GM23248 (cell line): Measurements from ENCODE around the gene TRPC4AP. TPM values are rescaled to one million over a fixed set of nuclear protein-coding genes. Genes with fewer than 3 reads are reported as not detected.

Experiments
- DNase-seq: peaks from one replicate; pipeline ENCODE4 v3.0.0-alpha.2; 2015
- H2AFZ ChIP-seq: fragments of 200-600 bp; sonication (generic); 2 replicates; pipeline ENCODE4 v1.6.1; 2016; ENCODE audit warnings: antibody characterized with exemption
- H3F3A ChIP-seq: fragments of 200-600 bp; sonication (generic); 2 replicates; pipeline ENCODE4 v1.6.1; 2016; ENCODE audit warnings: mild to moderate bottlenecking, antibody characterized with exemption, mixed run types; ENCODE audit not compliant: insufficient read depth
- H3K27ac ChIP-seq: fragments of 200-600 bp; sonication (generic); 2 replicates; pipeline ENCODE4 v1.5.1; 2016; ENCODE audit warnings: mild to moderate bottlenecking
- H3K27me3 ChIP-seq: fragments of 200-600 bp; sonication (generic); replicated peaks from 2 replicates; pipeline ENCODE4 v1.6.1; 2016; ENCODE audit warnings: mild to moderate bottlenecking; ENCODE audit not compliant: insufficient read depth
- H3K36me3 ChIP-seq: fragments of 200-600 bp; sonication (generic); 2 replicates; pipeline ENCODE4 v1.6.1; 2016; ENCODE audit warnings: low read depth, mild to moderate bottlenecking
- H3K4me1 ChIP-seq: fragments of 200-600 bp; sonication (generic); 2 replicates; pipeline ENCODE4 v1.6.1; 2016; ENCODE audit warnings: mild to moderate bottlenecking; ENCODE audit not compliant: insufficient read depth
- H3K4me2 ChIP-seq: fragments of 200-600 bp; sonication (generic); one replicate; pipeline ENCODE4 v1.6.1; 2016; ENCODE audit warnings: mild to moderate bottlenecking; ENCODE audit not compliant: unreplicated experiment
- H3K4me3 ChIP-seq: fragments of 200-600 bp; sonication (generic); 2 replicates; pipeline ENCODE4 v1.5.1; 2016; ENCODE audit warnings: mild to moderate bottlenecking
- H3K79me2 ChIP-seq: fragments of 200-600 bp; sonication (generic); 2 replicates; pipeline ENCODE4 v1.6.1; 2016; ENCODE audit warnings: mild to moderate bottlenecking; ENCODE audit not compliant: insufficient read depth
- H3K9ac ChIP-seq: fragments of 200-600 bp; sonication (generic); 2 replicates; pipeline ENCODE4 v1.6.1; 2016; ENCODE audit warnings: mild to moderate bottlenecking
- H3K9me2 ChIP-seq: fragments of 200-600 bp; sonication (generic); 2 replicates; pipeline ENCODE4 v1.6.1; 2016; ENCODE audit warnings: mixed run types, mild to moderate bottlenecking, moderate library complexity; ENCODE audit not compliant: insufficient read depth
- H3K9me3 ChIP-seq: fragments of 200-600 bp; sonication (generic); one replicate; pipeline ENCODE4 v1.6.1; 2017; ENCODE audit warnings: low read depth
- H4K20me1 ChIP-seq: fragments of 200-600 bp; sonication (generic); 2 replicates; pipeline ENCODE4 v1.6.0; 2016; ENCODE audit not compliant: insufficient read depth
- EZH2 ChIP-seq: fragments of 200-600 bp; sonication (generic); IDR thresholded peaks from 2 replicates; pipeline ENCODE4 v1.6.1; 2018; ENCODE audit warnings: antibody characterized with exemption, mild to moderate bottlenecking; ENCODE audit not compliant: insufficient read depth, poor library complexity, severe bottlenecking
- EZH2phosphoT487 ChIP-seq: fragments of 200-600 bp; sonication (generic); IDR thresholded peaks from 2 replicates; pipeline ENCODE4 v1.6.1; 2018; ENCODE audit warnings: antibody characterized with exemption, moderate library complexity, mild to moderate bottlenecking, low read depth; ENCODE audit not compliant: insufficient read depth
- WGBS, 2 experiments: methylation state at CpG; one replicate each; pipeline ENCODE4 v1.1.6; 2015 to 2017; ENCODE audit warnings: low lambda C conversion rate in 2 of 2, low coverage in 1 of 2; ENCODE audit errors: missing lambda C conversion rate in 2 of 2; 5-methylcytosine and 5-hydroxymethylcytosine counted together
- in situ Hi-C: fragments of 300-500 bp; cut with MboI; formaldehyde crosslinking; loops from 2 replicates; pipeline ENCODE4 v1.15.0; 2020
- polyA plus RNA-seq: library from polyadenylated mRNA; unstranded; fragments of >200 nt; fragmentation: Nextera tagmentation; extraction: Ambion mirVana; gene quantifications from 2 replicates; pipeline ENCODE4 v1.2.1, GENCODE V29; 2016
- total RNA-seq: library from RNA; depleted of rRNA; stranded (reverse); fragments of >200 nt; shearing (Covaris generic); gene quantifications from 2 replicates; pipeline ENCODE4 v1.2.3, GENCODE V29; 2014

The TRPC4AP gene
- total and polyA plus RNA-seq, 2 experiments from 2014 or later: 63.4 to 92.7 TPM

- Histone ChIP-seq H3K36me3 (peaks cover 51% of the 10 kb centered on the region), H3K27me3 (no peaks in the 10 kb centered on the region), H3K4me1 (peaks cover 12% of the 10 kb centered on the region; the same call in 1 of the 2 replicates), H3K4me2 (no peak overlapping the region), H3K9ac (no peak overlapping the region), H4K20me1 (peaks cover 4% of the 10 kb centered on the region; the same call in 1 of the 2 replicates), H3F3A (peaks cover 19% of the 10 kb centered on the region), H2AFZ (no peak overlapping the region), H3K4me3 (no peak overlapping the region), H3K9me3 (no peaks in the 10 kb centered on the region), H3K27ac (no peak overlapping the region), H3K9me2 (no peaks in the 10 kb centered on the region), H3K79me2 (peaks cover 47% of the 10 kb centered on the region)
- TF ChIP-seq EZH2phosphoT487 (no peak), EZH2 (no peak)
- in situ Hi-C loops: no loop called here
- no peak for DNase-seq
- 88 to 89% methylated on average over 13 of the region's 13 CpGs for WGBS, 2 experiments
Observed at GRCh38 chr20:35013421-35014411, 78.9 kb downstream of the TRPC4AP start.

DNA sequence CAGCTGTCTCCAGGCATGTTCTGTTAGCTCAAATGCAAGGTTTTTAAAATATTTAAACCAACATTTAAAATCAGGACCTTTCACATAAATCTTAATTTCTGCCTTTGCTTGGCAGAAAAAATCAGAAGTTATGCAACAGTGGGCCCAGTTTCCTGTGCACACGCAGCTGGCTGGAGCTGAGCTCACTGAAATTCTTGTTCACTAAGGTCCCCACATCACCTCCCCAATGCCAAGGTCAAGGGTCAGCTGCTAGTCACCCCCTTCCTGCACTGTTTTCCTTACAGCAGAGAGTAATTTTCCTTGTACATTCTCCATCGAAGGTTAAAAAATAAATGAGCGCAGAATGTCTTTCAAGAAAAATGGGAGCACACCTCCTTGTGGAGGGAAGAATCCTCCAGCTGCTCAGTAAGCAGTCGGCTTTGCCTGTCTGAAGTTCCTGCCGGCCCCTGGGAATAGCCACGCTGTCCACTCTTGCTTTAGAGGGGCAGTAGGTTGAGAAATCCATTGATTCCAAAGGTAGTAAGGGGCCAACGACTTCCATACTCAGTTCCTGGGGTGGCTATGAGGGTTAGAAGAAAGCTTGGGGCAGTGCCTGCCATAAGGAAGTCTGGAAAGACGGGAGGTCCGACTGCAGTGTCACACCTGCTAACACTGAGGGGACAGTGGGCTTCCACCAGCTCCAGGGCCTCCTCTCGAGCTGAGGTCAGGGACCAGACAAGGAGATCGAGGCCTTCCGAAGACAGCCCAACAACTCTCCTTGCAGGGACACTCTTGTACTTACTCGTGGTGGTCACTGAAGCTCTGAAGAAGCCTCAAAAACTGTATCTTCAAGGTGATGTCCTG lies 80.2 kb downstream of the TRPC4AP start:
- WGBS, 2 experiments: 80% methylated on average over 13 of the region's 13 CpGs
- Histone ChIP-seq H4K20me1 (peaks cover 3% of the 10 kb centered on the region; the same call in 1 of the 2 replicates), H3K27me3 (no peaks in the 10 kb centered on the region), H2AFZ (no peak overlapping the region), H3K27ac (no peak overlapping the region), H3K9me2 (no peaks in the 10 kb centered on the region), H3F3A (peaks cover 9% of the 10 kb centered on the region), H3K4me1 (peaks cover 1% of the 10 kb centered on the region; the same call in 1 of the 2 replicates), H3K9me3 (no peaks in the 10 kb centered on the region), H3K79me2 (peaks cover 44% of the 10 kb centered on the region), H3K4me2 (no peak overlapping the region), H3K4me3 (no peak overlapping the region), H3K9ac (no peak overlapping the region), H3K36me3 (peaks cover 61% of the 10 kb centered on the region)
- DNase-seq: no peak
- in situ Hi-C loops: no loop called here
- TF ChIP-seq EZH2phosphoT487 (no peak), EZH2 (no peak)

DNA sequence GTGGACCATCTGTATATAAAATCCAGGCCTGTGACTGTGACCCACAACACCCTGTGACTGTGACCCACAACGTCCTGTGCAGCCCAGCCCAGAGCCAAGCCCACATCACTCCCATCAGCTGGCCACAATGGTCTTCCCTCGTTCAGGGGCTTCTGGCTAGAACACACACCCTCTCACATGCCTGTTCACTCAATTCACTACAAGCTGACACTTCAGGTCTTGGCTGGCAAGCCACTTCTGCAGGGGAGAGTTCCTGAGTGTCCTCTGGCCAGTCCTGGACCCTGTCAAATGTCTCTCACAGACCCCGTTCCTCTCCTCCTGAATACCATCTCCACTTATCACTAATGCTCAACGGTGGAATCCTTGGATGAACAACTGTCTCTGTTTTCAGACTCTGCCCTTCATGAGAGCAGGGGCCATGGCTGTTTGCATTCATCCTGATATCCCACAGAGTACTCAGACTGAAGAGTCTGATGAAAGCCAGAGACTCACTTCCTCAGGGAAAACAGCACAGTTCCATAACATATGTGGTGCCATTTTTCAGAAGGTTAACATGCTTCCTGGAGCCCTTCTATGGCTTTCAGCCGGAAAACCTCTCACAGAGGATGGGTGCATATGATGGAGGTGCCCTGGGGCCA lies 80.9 kb downstream of the TRPC4AP start:
- WGBS, 2 experiments: 71 to 86% methylated on average over 5 of the region's 5 CpGs
- Histone ChIP-seq H3F3A (peaks cover 4% of the 10 kb centered on the region; the same call in 1 of the 2 replicates), H3K4me3 (no peak overlapping the region), H3K27ac (no peak overlapping the region), H2AFZ (no peak overlapping the region), H3K4me2 (no peak overlapping the region), H3K9me3 (no peaks in the 10 kb centered on the region), H3K27me3 (no peaks in the 10 kb centered on the region), H3K9ac (no peak overlapping the region), H3K36me3 (peaks cover 61% of the 10 kb centered on the region), H4K20me1 (no peaks in the 10 kb centered on the region), H3K79me2 (peaks cover 36% of the 10 kb centered on the region), H3K4me1 (no peaks in the 10 kb centered on the region), H3K9me2 (no peaks in the 10 kb centered on the region)
- in situ Hi-C loops: no loop called here
- no peak for TF ChIP-seq EZH2phosphoT487
- no peak for TF ChIP-seq EZH2
- DNase-seq: no peak
